H9 (cell line): ENCODE measurements around the gene CST6. TPM values are rescaled to one million over a fixed set of nuclear protein-coding genes. Genes with fewer than 3 reads are reported as not detected.

Source experiments
- DNase-seq: peaks from one replicate; pipeline ENCODE4 v3.0.0-alpha.2; 2017
- H2AFZ ChIP-seq: one replicate; pipeline ENCODE4 v1.6.1; 2013; ENCODE audit warnings: mild to moderate bottlenecking, low read length, control low read depth, moderate library complexity
- H2AK5ac ChIP-seq: 2 replicates; pipeline ENCODE4 v1.6.1; 2013; ENCODE audit warnings: low read length, control low read depth, mixed read lengths; ENCODE audit not compliant: insufficient read length
- H2BK120ac ChIP-seq: one replicate; pipeline ENCODE4 v1.6.1; 2013; ENCODE audit warnings: low read depth, mild to moderate bottlenecking, low read length, control low read depth, inconsistent platforms; ENCODE audit not compliant: poor library complexity, severe bottlenecking
- H2BK12ac ChIP-seq: 2 replicates; pipeline ENCODE4 v1.6.1; 2013; ENCODE audit warnings: low read length, control low read depth, mixed read lengths, low read depth; ENCODE audit not compliant: insufficient read length
- H2BK15ac ChIP-seq: 2 replicates; pipeline ENCODE4 v1.6.1; 2013; ENCODE audit warnings: low read depth, low read length, control low read depth
- H2BK20ac ChIP-seq: one replicate; pipeline ENCODE4 v1.6.1; 2013; ENCODE audit warnings: low read depth, mild to moderate bottlenecking, low read length, control low read depth, inconsistent platforms; ENCODE audit not compliant: poor library complexity, severe bottlenecking
- H2BK5ac ChIP-seq: 2 replicates; pipeline ENCODE4 v1.6.1; 2013; ENCODE audit warnings: low read length, control low read depth, mixed read lengths; ENCODE audit not compliant: insufficient read length
- H3K14ac ChIP-seq: 2 replicates; pipeline ENCODE4 v1.6.1; 2013; ENCODE audit warnings: low read length, control low read depth; ENCODE audit not compliant: insufficient read depth
- H3K18ac ChIP-seq: 2 replicates; pipeline ENCODE4 v1.6.1; 2013; ENCODE audit warnings: low read depth, mild to moderate bottlenecking, mixed read lengths, low read length, control low read depth; ENCODE audit not compliant: insufficient read length
- H3K23ac ChIP-seq: 2 replicates; pipeline ENCODE4 v1.6.1; 2013; ENCODE audit warnings: low read length, control low read depth, mixed read lengths, low read depth; ENCODE audit not compliant: insufficient read length
- H3K23me2 ChIP-seq: 2 replicates; pipeline ENCODE4 v1.6.1; 2013; ENCODE audit warnings: low read depth, mild to moderate bottlenecking, mixed read lengths, low read length, control low read depth; ENCODE audit not compliant: insufficient read length, poor library complexity, severe bottlenecking
- H3K27ac ChIP-seq: 2 replicates; pipeline ENCODE4 v1.5.1; 2013; ENCODE audit warnings: low read length, control low read depth, mixed read lengths, low read depth; ENCODE audit not compliant: insufficient read length
- H3K27me3 ChIP-seq: 2 replicates; pipeline ENCODE4 v1.6.1; 2013; ENCODE audit warnings: low read length, control low read depth, inconsistent platforms; ENCODE audit not compliant: insufficient read depth
- H3K4ac ChIP-seq: 2 replicates; pipeline ENCODE4 v1.6.1; 2013; ENCODE audit warnings: low read depth, mild to moderate bottlenecking, control low read depth, inconsistent platforms, low read length, moderate library complexity
- H3K4me1 ChIP-seq: 2 replicates; pipeline ENCODE4 v1.6.1; 2013; ENCODE audit warnings: low read length, control low read depth, inconsistent platforms; ENCODE audit not compliant: insufficient read depth
- H3K4me2 ChIP-seq: 2 replicates; pipeline ENCODE4 v1.6.1; 2013; ENCODE audit warnings: low read length, control low read depth, mixed read lengths; ENCODE audit not compliant: insufficient read length, insufficient read depth
- H3K56ac ChIP-seq: 2 replicates; pipeline ENCODE4 v1.6.1; 2013; ENCODE audit warnings: low read depth, mild to moderate bottlenecking, mixed read lengths, low read length, control low read depth; ENCODE audit not compliant: insufficient read length
- H3K79me1 ChIP-seq: 2 replicates; pipeline ENCODE4 v1.6.1; 2013; ENCODE audit warnings: low read depth, mild to moderate bottlenecking, moderate library complexity, low read length, control low read depth, inconsistent platforms; ENCODE audit not compliant: insufficient read depth, poor library complexity, severe bottlenecking
- H3K79me2 ChIP-seq: 2 replicates; pipeline ENCODE4 v1.6.1; 2013; ENCODE audit warnings: low read length, control low read depth, inconsistent platforms; ENCODE audit not compliant: insufficient read depth
- H3K9ac ChIP-seq: 2 replicates; pipeline ENCODE4 v1.6.1; 2013; ENCODE audit warnings: low read length, control low read depth, mixed read lengths; ENCODE audit not compliant: insufficient read length; ENCODE audit errors: extremely low read depth
- H3K9me3 ChIP-seq: one replicate; pipeline ENCODE4 v1.6.1; 2013; ENCODE audit warnings: low read depth, low read length, inconsistent platforms; ENCODE audit not compliant: control insufficient read depth
- H3T11ph ChIP-seq: one replicate; pipeline ENCODE4 v1.6.1; 2013; ENCODE audit warnings: mild to moderate bottlenecking, low read length, control low read depth, inconsistent platforms
- H4K20me1 ChIP-seq: one replicate; pipeline ENCODE4 v1.6.1; 2013; ENCODE audit not compliant: control insufficient read depth, insufficient read length, insufficient read depth
- H4K5ac ChIP-seq: 2 replicates; pipeline ENCODE4 v1.6.1; 2013; ENCODE audit warnings: low read depth, mild to moderate bottlenecking, mixed read lengths, low read length, control low read depth; ENCODE audit not compliant: insufficient read length
- H4K8ac ChIP-seq: replicated peaks from 2 replicates; pipeline ENCODE4 v1.6.1; 2013; ENCODE audit warnings: low read length, control low read depth, mixed read lengths, low read depth; ENCODE audit not compliant: insufficient read length
- H4K91ac ChIP-seq: 2 replicates; pipeline ENCODE4 v1.6.1; 2013; ENCODE audit warnings: low read depth, mild to moderate bottlenecking, moderate library complexity, mixed read lengths, low read length, control low read depth; ENCODE audit not compliant: insufficient read length
- H3K27ac Mint-ChIP-seq, 3 experiments: 2 replicates in 2 of 3; 3 replicates in 1 of 3; pipeline ENCODE4 v1.8.0; 2020 to 2021; ENCODE audit warnings: mixed read lengths in 3 of 3, mild to moderate bottlenecking in 1 of 3, moderate library complexity in 1 of 3
- H3K27me3 Mint-ChIP-seq: 2 replicates; pipeline ENCODE4 v1.8.0; 2021; ENCODE audit warnings: low read depth, mild to moderate bottlenecking, moderate library complexity, mixed read lengths
- H3K36me3 Mint-ChIP-seq, 3 experiments: 2 replicates in 2 of 3; 3 replicates in 1 of 3; pipeline ENCODE4 v1.8.0; 2020 to 2021; ENCODE audit warnings: low read depth in 3 of 3, mixed read lengths in 3 of 3; ENCODE audit not compliant: insufficient read depth in 1 of 3
- H3K4me1 Mint-ChIP-seq, 2 experiments: 2 replicates each; pipeline ENCODE4 v1.8.0; 2020; ENCODE audit warnings: mixed read lengths in 2 of 2
- H3K4me3 Mint-ChIP-seq, 2 experiments: 2 replicates in 1 of 2; 3 replicates in 1 of 2; pipeline ENCODE4 v1.8.0; 2020 to 2021; ENCODE audit warnings: mild to moderate bottlenecking in 2 of 2, mixed read lengths in 2 of 2, moderate library complexity in 1 of 2
- H3K9me3 Mint-ChIP-seq, 2 experiments: 2 replicates in 1 of 2; 3 replicates in 1 of 2; pipeline ENCODE4 v1.8.0; 2020; ENCODE audit warnings: mild to moderate bottlenecking in 2 of 2, mixed read lengths in 2 of 2, moderate library complexity in 1 of 2
- WGBS: extraction: QIAGEN DNeasy Blood & Tissue Kit; methylation state at CpG from one replicate; pipeline ENCODE4 v1.1.7; 2013; ENCODE audit warnings: missing lambda C conversion rate, low lambda C conversion rate, mixed read lengths; ENCODE audit not compliant: insufficient read length; ENCODE audit errors: extremely low coverage; 5-methylcytosine and 5-hydroxymethylcytosine counted together
- total RNA-seq: library from RNA; stranded (reverse); gene quantifications from 2 replicates; pipeline ENCODE4 v1.2.1, GENCODE V29; 2021
- TF ChIP-seq, protein P1 (sequence below): fragments of 200-600 bp; sonication (generic); conservative IDR thresholded peaks from 3 replicates; pipeline ENCODE4 v1.8.0; 2021; ENCODE audit warnings: antibody characterized with exemption, mild to moderate bottlenecking

CST6 gene
- total RNA-seq, 1 experiment from 2014 or later, result not detected

DNA sequence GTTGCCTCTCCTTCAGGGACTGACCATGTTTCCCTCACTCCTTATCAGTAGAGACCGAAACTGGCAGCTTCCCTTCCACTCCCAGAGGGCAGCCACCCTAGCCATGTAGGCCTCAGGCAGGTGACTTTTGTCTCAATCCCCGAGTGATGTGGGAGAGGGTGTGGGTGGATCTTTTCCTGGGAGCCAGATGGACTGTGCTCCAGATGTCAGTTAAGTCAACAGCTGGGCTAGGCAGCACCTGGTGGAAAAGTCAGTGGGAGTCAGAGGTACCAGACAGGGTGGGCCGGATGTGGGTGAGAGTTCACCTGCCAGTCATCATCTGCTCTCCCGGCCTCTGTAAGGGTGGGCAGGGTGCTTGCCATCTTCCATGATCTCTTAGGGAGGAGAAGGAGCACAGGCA is 7.6 kb upstream of the CST6 start:
- Histone ChIP-seq H3K23me2 (peaks cover 12% of the 10 kb centered on the region), H3K27me3 (no peaks in the 10 kb centered on the region), H2BK120ac (no peak overlapping the region), H3K79me2 (peaks cover 8% of the 10 kb centered on the region; the same call in 1 of the 2 replicates), H3K56ac (no peak overlapping the region), H3K4me1 (no peaks in the 10 kb centered on the region), H4K5ac (no peak overlapping the region), H3K18ac (no peak overlapping the region), H2BK12ac (no peak overlapping the region), H3K4me2 (no peak overlapping the region), H3K9me3 (no peaks in the 10 kb centered on the region), H2AFZ (no peak overlapping the region), H3T11ph (no peak overlapping the region), H2BK20ac (no peak overlapping the region), H3K79me1 (no peaks in the 10 kb centered on the region), H2BK15ac (no peak overlapping the region), H3K9ac (no peak overlapping the region), H4K8ac (no peak overlapping the region), H4K20me1 (no peaks in the 10 kb centered on the region), H4K91ac (no peak overlapping the region), H3K23ac (no peak overlapping the region), H3K14ac (no peak overlapping the region), H2AK5ac (no peak overlapping the region), H2BK5ac (no peak overlapping the region), H3K4ac (no peak overlapping the region), H3K27ac (no peak overlapping the region)
- no CpG with 5 or more reads among the region's 4 CpGs for WGBS
- H3K4me1 Mint-ChIP-seq, result peaks cover 27 to 37% of the 10 kb centered on the region in 2 experiments
- H3K27me3 Mint-ChIP-seq, result no peaks in the 10 kb centered on the region
- no peak overlapping the region for H3K27ac Mint-ChIP-seq
- peak overlapping the region; percentile 49 to 68 for H3K4me3 Mint-ChIP-seq
- H3K36me3 Mint-ChIP-seq, result peaks cover 26 to 49% (median 39%) of the 10 kb centered on the region in 3 experiments
- DNase-seq, result no peak
- no peaks in the 10 kb centered on the region for H3K9me3 Mint-ChIP-seq
- TF ChIP-seq, protein P1, sequence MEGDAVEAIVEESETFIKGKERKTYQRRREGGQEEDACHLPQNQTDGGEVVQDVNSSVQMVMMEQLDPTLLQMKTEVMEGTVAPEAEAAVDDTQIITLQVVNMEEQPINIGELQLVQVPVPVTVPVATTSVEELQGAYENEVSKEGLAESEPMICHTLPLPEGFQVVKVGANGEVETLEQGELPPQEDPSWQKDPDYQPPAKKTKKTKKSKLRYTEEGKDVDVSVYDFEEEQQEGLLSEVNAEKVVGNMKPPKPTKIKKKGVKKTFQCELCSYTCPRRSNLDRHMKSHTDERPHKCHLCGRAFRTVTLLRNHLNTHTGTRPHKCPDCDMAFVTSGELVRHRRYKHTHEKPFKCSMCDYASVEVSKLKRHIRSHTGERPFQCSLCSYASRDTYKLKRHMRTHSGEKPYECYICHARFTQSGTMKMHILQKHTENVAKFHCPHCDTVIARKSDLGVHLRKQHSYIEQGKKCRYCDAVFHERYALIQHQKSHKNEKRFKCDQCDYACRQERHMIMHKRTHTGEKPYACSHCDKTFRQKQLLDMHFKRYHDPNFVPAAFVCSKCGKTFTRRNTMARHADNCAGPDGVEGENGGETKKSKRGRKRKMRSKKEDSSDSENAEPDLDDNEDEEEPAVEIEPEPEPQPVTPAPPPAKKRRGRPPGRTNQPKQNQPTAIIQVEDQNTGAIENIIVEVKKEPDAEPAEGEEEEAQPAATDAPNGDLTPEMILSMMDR, result no peak
